Raji (cell line): ENCODE results near the gene MICAL2.

Experiments
- POLR2A ChIP-seq: IDR thresholded peaks from 2 replicates; pipeline ENCODE4 v1.6.1; 2011; ENCODE audit warnings: low read depth, low read length, control low read depth; ENCODE audit not compliant: insufficient read depth

Gene MICAL2

DNA sequence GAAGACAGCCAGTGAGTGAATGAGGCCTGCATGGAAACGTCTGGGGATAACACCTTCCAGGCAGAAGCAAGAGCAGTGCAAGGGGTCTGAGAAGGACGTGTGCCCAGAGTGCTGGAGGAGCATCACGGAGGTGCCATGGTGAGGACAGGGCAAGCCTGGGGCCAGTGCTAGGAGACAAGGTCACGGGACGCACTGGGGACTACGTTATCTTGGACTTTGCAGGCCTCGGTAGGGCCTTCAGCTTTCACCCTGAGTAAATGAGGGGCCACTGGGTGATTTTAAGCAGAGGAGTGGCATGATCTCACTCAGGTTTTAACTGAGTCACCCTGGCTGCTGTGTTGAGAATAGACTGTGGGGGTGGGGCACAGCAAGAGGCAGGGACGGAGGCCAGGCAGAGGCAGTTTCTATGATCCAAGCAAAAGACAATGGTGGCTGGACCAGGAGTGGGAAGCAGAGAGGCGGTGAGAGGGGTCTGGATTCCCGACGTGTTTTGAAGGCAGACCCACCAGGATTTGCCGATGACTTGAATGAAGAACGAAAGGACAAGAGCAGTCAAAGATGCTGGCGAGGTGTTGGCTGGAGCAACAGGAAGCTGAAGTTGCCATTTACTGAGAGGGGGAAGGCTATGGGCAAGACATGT lies 164.3 kb downstream of the MICAL2 start:
- no peak for TF ChIP-seq POLR2A

DNA sequence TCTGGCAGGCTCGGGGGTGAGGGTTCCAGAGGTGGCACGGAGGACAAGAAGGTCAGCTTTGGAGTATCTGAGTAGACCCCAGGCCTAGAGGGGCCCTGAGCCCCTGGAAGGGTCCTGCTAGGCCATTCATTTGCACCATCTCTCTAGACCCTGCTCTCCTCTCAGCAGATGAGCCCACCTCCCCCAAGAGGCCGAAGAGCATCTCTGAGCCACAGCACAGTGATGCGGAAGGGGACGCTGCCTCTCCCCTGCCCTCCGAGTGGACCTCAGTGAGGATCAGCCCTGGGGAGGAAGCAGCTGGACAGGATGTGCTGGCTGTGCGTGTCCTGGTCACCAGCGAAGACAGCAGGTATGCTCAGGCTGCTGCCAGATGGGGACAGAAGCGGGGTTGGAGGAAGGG lies 165.4 kb downstream of the MICAL2 start:
- TF ChIP-seq POLR2A, result no peak

DNA sequence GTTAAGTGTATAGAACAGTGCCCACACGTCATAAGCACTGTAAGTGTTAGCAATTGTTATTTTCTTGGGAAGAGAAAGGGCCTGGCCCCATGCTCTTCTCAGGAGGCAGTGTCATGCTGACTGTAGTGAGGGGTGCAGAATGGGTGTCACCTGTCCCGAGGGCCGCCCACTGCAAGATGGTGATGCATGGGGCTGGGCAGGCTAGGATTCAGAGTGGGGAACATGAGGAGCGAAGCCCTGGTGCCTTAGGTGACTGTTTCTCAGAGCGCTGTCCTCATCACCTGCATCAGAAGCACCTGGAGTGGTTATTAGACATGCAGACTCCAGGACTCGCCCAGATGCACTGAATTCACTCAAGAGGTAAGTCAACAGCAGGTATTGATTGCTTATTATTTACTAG lies 166.0 kb downstream of the MICAL2 start:
- no peak for TF ChIP-seq POLR2A

DNA sequence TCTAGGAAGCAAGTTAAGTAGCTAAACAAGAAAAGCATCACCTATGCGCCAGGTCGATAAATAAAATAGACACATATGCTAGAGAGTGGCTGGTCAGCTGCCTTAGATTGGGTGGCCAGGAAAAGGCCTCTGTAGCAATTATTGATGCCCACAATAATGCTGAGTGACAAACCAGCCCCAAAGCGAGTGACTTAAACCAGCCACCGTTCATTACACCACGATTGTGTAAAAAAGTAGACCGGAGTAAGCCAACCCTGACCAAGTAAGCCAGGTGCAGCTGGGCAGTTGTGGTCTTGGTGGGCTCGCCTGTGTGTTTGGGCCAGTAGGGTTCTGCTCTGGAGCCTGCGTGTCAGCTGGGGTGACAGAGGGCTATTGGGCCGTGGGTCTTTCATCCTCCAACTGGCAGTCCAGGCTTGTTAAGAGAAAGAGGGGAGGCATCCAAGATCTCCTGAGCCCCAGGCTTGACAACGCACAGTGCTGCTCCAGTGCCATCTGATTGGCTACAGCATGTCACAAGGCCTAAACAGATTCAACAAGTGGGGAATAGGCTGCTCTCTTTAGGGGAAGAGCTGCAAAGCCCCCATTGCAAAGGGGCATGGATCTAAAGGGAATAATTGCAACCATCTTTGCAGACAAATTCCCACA lies 166.6 kb downstream of the MICAL2 start:
- no peak for TF ChIP-seq POLR2A

DNA sequence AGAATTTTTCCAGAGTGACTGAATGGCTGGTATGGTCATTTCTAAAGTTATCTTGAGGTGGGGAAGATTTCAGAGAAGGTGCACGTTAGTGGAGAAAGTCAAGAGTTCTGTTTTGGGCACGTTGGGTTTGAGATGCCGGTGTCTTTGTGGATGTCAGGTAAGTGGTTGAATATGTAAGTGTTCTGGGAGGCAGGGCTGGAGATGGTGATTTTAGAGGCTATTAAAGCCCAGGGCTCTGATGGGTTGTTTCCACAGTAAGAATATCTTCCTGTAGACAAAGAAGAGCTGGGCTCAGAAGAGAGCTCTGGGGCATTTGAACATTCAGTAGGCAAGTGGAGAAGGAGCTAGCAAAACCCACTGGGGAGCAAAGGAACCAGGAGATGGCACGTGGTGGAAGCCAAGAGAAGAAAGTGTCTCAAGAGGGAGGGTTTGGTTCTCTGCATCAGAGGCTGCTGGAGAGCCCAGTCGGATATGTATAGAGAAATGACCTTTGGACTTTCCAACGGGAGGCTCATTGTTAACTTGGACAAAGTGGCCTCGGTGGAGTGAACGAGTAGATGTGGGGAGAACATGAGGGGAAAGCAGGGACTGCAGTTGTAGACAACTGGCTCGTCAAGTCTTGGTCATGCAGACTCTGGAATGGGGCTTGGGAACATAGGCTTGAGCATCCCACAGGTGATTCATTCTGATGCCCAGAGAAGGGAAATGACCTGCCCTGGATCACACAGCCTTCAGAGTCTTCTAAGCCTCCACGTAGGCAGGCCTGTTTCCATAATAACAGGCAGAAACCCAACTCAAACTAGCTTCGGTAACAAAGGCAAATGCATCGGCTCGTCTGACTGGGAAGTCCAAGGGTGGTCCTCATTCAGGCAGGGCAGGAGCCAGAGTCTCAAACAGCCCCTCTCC lies 168.6 kb downstream of the MICAL2 start:
- TF ChIP-seq POLR2A, result no peak

DNA sequence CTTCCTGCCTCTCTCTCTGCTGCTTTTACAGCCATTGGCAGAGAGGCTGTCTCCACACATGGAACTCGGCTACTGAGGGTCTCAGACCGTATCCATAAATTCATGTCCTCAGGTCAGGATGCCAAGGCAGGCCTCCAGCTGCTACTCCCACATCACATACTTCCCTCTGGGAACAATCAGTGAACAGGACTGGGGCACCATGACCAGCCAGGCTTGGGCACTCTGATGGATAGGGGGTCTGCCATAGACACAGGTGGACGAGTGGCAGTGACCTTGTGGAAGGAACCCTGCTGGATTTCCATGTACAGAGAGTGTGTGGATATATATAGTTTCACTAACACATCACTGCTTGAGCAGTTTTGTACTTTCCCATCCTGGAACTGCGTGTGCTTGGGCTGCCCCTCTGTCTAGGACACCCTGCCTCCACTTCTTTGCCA lies 169.3 kb downstream of the MICAL2 start:
- no peak for TF ChIP-seq POLR2A

DNA sequence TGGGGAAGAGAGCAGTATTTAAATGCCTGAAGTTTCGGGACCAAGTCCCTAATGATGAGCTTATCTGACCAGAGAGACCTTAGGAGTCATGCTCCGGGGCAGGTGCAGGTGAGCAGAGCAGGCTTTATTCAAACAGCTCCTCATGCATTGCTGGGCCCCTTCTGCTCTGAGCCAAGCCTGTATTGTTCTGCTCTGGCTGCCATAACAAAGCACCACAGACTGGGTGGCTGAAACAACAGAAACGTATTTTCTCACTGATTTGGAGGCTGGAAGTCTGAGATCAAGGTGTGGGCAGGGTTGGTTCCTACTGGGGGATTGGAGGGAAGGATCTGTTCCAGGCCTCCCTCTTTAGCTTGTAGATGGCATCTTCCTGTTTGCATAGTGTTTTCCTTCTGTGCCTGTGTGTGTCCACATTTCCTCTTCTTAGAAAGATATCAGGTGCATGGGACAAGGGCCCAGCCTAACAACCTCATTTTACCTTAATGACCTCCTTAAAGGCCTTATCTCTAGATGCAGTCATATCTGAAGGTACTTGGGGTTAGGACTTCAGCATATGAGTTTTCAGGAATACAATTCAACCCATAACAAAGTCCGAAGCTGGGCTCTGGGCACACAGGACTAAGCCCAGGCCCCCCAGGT lies 169.9 kb downstream of the MICAL2 start:
- no peak for TF ChIP-seq POLR2A

DNA sequence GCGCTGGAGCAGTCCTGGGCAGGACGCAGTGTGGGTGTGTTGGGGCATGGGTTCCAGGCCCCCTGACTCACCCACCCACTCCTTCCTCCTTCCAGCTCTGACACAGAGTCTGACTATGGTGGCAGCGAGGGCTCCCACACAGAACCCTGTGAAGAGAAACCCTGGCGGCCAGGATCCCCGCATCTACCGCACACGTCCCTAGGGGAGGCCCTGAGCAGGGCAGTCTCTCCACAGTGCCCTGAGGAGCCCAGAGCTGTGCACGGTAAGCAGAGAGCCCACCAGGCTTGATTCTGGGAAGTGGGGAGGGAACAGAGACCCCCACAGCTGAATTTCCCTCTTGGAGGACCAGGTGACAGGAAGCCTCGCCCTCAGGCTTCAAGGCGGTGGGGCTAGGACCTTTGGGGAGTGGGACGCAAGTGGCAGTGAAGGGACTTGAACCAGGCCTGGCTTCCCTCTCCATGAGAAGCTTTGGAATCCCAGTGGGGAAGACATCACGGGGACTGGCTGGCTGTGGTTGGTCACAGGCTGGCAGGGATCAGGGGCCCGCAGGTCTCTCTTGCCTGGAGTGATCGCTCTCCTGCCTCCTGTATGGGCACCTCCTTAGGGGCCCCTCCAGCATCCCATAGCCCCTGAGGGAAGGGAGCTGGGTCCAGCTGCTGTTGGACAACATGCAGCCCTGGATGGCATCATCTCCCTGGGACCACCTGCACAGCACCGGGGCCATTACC lies 170.6 kb downstream of the MICAL2 start:
- no peak for TF ChIP-seq POLR2A

DNA sequence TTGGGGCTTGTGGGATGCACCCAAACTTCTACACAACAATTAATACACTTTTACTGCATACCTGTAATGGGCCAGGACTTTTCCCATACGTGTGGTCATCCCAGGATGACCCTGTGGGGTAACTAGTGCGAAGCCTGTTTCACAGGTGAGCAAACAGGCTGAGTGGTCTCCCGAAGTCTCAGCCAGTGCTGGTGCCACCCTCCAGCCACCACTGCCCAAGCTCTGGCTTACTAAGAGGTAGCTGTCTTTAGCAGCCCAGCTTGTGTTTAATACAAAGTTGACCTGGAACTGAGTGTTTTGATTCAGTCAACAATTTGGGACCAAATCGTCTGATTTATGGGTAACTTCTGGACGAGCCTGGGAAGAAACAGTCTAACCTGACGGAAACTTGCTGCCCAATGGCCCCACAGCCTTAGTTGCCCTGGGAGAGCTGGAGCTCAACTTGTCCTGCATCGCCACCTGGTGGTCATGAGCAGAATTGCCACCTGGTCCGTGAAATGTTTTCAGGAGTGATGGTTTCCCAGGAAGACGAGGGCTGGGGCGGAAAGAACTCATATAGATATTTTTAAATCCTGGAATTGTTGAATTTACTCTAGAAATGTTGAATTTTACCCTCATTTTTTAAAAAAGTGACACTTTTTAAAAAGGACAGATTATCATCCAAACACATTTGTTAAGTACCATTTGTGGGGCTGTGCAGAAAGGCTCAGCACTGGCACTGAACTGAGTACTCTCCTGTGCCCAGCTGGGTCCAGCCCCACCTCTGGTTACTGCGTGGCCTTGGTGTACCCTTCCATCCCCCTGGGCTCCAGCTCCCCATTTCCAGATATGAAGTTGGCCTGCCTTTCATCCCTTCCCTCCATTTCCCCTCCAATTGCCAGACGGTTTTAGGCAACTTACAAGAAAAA lies 171.4 kb downstream of the MICAL2 start:
- TF ChIP-seq POLR2A, result no peak

DNA sequence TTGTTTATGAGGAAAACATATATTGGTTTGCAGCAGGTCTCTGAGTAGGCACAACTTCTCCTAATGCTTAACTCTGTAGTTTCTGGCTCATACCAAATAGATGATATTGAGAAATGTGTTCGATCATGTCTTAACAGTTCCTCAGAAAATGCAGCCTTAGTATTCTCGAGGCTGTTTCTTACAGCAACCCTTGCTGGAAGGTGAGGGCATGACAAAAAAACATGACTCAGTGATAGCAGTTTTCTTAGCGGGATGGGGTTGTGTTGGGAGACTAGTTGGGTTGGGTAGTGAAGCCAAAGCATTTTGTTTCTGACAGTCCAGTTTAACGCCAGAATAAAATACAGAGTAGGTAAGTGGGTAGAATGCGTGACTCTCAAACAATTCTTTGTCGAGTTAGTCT lies 172.3 kb downstream of the MICAL2 start:
- TF ChIP-seq POLR2A, result no peak

DNA sequence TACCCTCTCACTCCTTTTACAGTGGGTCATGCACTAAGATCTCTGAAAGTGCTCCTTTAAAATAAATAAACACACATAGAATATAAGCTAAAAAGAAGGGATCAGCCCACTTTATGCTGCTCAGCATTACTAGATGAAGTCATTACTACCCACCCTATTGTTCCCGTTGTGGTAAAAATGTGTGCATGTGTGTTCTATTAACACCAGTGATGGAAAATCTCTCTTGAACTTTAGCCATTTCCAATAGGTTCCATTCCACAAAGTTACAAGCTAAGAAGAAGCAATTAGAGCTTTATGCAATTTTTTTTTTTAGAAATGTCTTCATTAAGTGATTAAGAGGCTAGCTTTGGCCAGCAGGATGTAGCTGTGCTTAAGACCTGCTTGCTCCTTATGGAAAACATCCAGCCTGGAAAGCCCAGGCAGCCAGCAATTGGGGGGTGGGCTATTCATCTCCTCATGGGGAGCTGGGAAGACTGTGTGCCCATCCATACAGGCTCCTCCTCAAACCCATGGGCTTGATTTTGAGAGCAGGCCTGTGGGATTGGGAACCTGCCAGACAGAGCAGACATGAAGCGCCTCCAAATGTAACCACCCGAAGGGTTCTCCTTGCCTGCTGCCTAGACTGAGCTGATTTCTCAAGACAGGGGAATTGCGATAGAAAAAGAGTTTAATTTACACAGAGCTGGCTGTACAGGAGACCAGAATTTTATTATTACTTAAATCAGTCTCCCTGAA lies 174.1 kb downstream of the MICAL2 start:
- TF ChIP-seq POLR2A, result no peak

DNA sequence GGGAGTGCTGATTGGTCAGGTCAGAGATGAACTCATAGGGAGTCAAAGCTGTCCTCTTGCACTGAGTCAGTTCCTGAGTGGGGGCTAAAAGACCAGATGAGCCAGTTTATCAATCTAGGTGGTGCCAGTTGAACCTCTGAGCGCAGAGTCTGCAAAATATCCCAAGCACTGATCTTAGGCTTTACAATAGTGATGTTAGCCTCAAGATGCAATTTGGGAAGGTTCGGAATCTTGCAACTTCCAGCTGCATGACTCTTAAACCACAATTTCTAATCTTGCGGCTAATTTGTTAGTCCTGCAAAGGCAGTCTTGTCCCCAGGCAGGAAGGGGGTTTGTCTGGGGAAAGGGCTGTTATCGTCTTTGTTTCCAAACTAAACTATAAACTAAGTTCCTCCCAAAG lies 174.7 kb downstream of the MICAL2 start:
- TF ChIP-seq POLR2A, result no peak

DNA sequence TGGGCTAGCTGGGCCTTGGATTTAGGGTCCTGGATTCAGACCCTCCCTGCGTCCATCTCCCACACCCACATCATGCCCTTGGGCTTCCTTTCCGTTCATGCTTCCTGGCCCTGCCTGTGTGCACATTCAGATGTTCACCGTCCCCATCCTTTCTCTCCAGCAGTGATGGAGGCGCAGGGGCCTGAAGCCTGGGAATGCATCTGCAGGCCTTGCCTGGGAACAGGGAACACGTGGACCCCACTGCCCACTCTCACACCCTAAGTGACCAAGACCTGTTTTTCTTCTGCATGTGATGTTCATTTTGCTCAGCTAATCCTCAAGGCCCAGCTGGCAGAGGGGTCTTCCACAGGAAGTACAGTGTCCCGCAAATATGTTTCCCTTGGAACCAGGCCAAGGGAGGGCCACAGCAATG lies 175.4 kb downstream of the MICAL2 start:
- no peak for TF ChIP-seq POLR2A
